Heart right ventricle (tissue), 16 donors: ENCODE results near the gene SEPHS2. TPM values are rescaled to one million over a fixed set of nuclear protein-coding genes. Genes with fewer than 3 reads are reported as not detected.

Experiments
- ATAC-seq, 8 donors: fragments of 200-7000 bp; cut with Tn5 transposase; one replicate each; pipeline ENCODE4 v1.9.1; 2020; ENCODE audit warnings: mild to moderate bottlenecking in 8 of 8, moderate library complexity in 8 of 8, moderate number of reproducible peaks in 1 of 8
- DNase-seq, 2 donors: peaks; one replicate each; pipeline ENCODE4 v3.0.0-alpha.2; 2020
- H3K27ac ChIP-seq, 10 donors: fragments of 200-600 bp; sonication (generic) in 2 of 10; one replicate each; pipeline versions ENCODE4 v1.5.0 to v1.8.0; 2020 to 2022; ENCODE audit warnings: mild to moderate bottlenecking in 3 of 10
- H3K27me3 ChIP-seq, 7 donors: fragments of 200-600 bp; one replicate each; pipeline ENCODE4 v1.8.0; 2021 to 2022; ENCODE audit warnings: mild to moderate bottlenecking in 2 of 7
- H3K36me3 ChIP-seq, 9 donors: fragments of 200-600 bp; sonication (generic) in 1 of 9; one replicate each; pipeline versions ENCODE4 v1.5.0 to v1.8.0; 2020 to 2022; ENCODE audit warnings: mild to moderate bottlenecking in 2 of 9
- H3K4me1 ChIP-seq, 9 donors: fragments of 200-600 bp; sonication (generic) in 1 of 9; one replicate each; pipeline versions ENCODE4 v1.5.0 to v1.8.0; 2020 to 2022; ENCODE audit warnings: mild to moderate bottlenecking in 4 of 9
- H3K4me3 ChIP-seq, 10 donors: fragments of 200-600 bp; sonication (generic) in 2 of 10; one replicate each; pipeline versions ENCODE4 v1.5.0 to v1.8.0; 2020 to 2022; ENCODE audit warnings: mild to moderate bottlenecking in 7 of 10, moderate library complexity in 2 of 10
- H3K9me3 ChIP-seq, 11 donors: fragments of 200-600 bp in 10 of 11; sonication (generic) in 2 of 11; one replicate each; pipeline versions ENCODE4 v1.5.0 to v1.8.0; 2013 to 2022; ENCODE audit warnings: mild to moderate bottlenecking in 2 of 11, control low read depth in 1 of 11, moderate library complexity in 1 of 11
- CTCF ChIP-seq, 9 donors: fragments of 200-600 bp; sonication (generic) in 2 of 9; IDR thresholded peaks; one replicate each; pipeline versions ENCODE4 v1.5.0 to v1.8.0; 2021 to 2022; ENCODE audit warnings: antibody characterized with exemption in 9 of 9, mild to moderate bottlenecking in 5 of 9, moderate library complexity in 1 of 9
- WGBS, 2 donors: extraction: QIAGEN DNeasy Blood & Tissue Kit; methylation state at CpG; one replicate each; pipeline ENCODE4 v1.1.7; 2013; ENCODE audit warnings: inconsistent platforms in 1 of 2; 5-methylcytosine and 5-hydroxymethylcytosine counted together
- intact Hi-C, 10 donors: fragments of 100-400 bp; cut with DNase I; formaldehyde crosslinking; loops; one replicate each; pipeline versions ENCODE4 v1.11.1 to v1.14.2; 2022
- polyA plus RNA-seq, 2 donors: library from polyadenylated mRNA; stranded (reverse); fragments of 200-250 nt; gene quantifications; one replicate each; pipeline ENCODE4 v1.2.3, GENCODE V29; 2013
- total RNA-seq, 10 donors: library from RNA; stranded (reverse); fragmentation: NEBNext Ultra II Directional in 3 of 10; extraction: Animal tissue kit (Norgen Biotek cat#: 25700) in 3 of 10; gene quantifications; one replicate each; pipeline versions ENCODE4 v1.2.1 to v1.2.4, GENCODE V29; 2021 to 2023
- donor health status: Arrhythmogenic right ventricular cardiomyopathy.
- donor health status: ischemic (EF 13 %, LVEDD 7.1; RV severe dilation, severe dysfunction).
- donor health status: healthy with polysubstance abuse.
- donor health status: DM: no; HTN: yes; CAD: no.
- donor health status: DM: no; HTN: no; CAD: no.
- donor health status: ischemic (EF 25% LVEDD 6.9; RV normal size, moderate dysfunction).
- donor health status: ischemic (EF 25% LVEDD 5.7; RV mildly dilated, moderate dysfunction).
- donor health status: healthy.
- donor health status: DM: yes; HTN: yes; CAD: no.
- donor health status: Ischemic cardiomyopathy.
- donor health status: ischemic (EF 35%, LVEDD 5.7; RV mildly dilated, moderate dysfunction).
- donor health status: nonischemic (EF 11% LVEDD 7.7; RV severe dilation, severe dysfunction).
- donor health status: DM: yes; HTN: yes; CAD: no.
- donor health status: PGD.
- donor health status: ischemic (EF 29% LVEDD 5.4; RV normal size, mild dysfunction).
- donor health status: nonischemic (EF 23%, LVEDD 6.1; RV moderate dilation, normal function).

SEPHS2 gene
- total and polyA plus RNA-seq, 12 donors: 17.3 to 49.3 (median 29.3) TPM

- no peaks in the 10 kb centered on the region for H3K9me3 ChIP-seq
- DNase-seq (no peak), ATAC-seq (no peak)
- no peak overlapping the region for H3K4me3 ChIP-seq
- peaks cover 0 to 3% (median 0%) of the 10 kb centered on the region in 9 donors for H3K4me1 ChIP-seq
- intact Hi-C loops: loop anchor here in 3 of 10 donors (10.0 kb wide), 3 partner anchors 47 to 197 kb away; no protein-coding TSS in a partner anchor
- 75 to 79% methylated on average over 3 of the region's 3 CpGs for WGBS, 2 donors
- TF ChIP-seq CTCF (IDR thresholded peaks at IDR 0.05): no peak
- H3K27me3 ChIP-seq: no peaks in the 10 kb centered on the region
- no peak overlapping the region for H3K27ac ChIP-seq
- peaks cover 0 to 3% (median 0%) of the 10 kb centered on the region in 9 donors for H3K36me3 ChIP-seq
These were observed 8.1 kb downstream of the SEPHS2 start for GRCh38 chr16:30437511-30438046.

GRCh38 chr16:30434852-30435251 lies 10.8 kb downstream of the SEPHS2 start:
- WGBS, 2 donors: 70 to 71% methylated on average over 4 of the region's 4 CpGs
- intact Hi-C loops: loop anchor here in 5 of 10 donors (5.0 to 10.0 kb wide), 5 partner anchors 50 to 200 kb away; partner anchors contain the start of gene ZNF768 (in 1 of the 5)
- no peak for TF ChIP-seq CTCF (IDR thresholded peaks at IDR 0.05)
- ATAC-seq (no peak), DNase-seq (no peak)
- H3K27ac ChIP-seq: no peak overlapping the region
- H3K4me3 ChIP-seq: no peak overlapping the region
- H3K27me3 ChIP-seq: no peaks in the 10 kb centered on the region
- no peaks in the 10 kb centered on the region for H3K36me3 ChIP-seq
- peaks cover 3 to 11% (median 6%) of the 10 kb centered on the region in 9 donors for H3K4me1 ChIP-seq
- no peaks in the 10 kb centered on the region for H3K9me3 ChIP-seq

GRCh38 chr16:30430428-30430970 lies 15.2 kb downstream of the SEPHS2 start:
- H3K27ac ChIP-seq: peak overlapping the region in 9 of 10 donors; percentile 60 to 83 (median 74)
- peak in 2 of 9 donors; percentile 18 to 52 for TF ChIP-seq CTCF (IDR thresholded peaks at IDR 0.05)
- H3K27me3 ChIP-seq: no peaks in the 10 kb centered on the region
- peak; percentile 4 to 57 (median 26) for ATAC-seq
- intact Hi-C loops: loop anchor here in 6 of 10 donors (1.0 to 10.0 kb wide), 6 partner anchors 54 to 204 kb away; partner anchors contain the start of gene ZNF768 (in 1 of the 6)
- no peaks in the 10 kb centered on the region for H3K9me3 ChIP-seq
- WGBS, 2 donors: 52 to 56% methylated on average over 19 of the region's 19 CpGs
- peak overlapping the region in 9 of 10 donors; percentile 65 to 97 (median 72) for H3K4me3 ChIP-seq
- peaks cover 3 to 33% (median 19%) of the 10 kb centered on the region in 9 donors for H3K4me1 ChIP-seq
- peak in 1 of 2 donors; percentile 24 for DNase-seq
- peaks cover 0 to 23% (median 0%) of the 10 kb centered on the region in 9 donors for H3K36me3 ChIP-seq

- H3K36me3 ChIP-seq: peaks cover 0 to 30% (median 0%) of the 10 kb centered on the region in 9 donors
- peak within 1 kb of the TSS; percentile 63 to 97 (median 72) for H3K4me3 ChIP-seq
- H3K9me3 ChIP-seq: no peaks in the 10 kb centered on the region
- 0% methylated on average over 49 of the region's 49 CpGs for WGBS, 2 donors
- peak; percentile 90 to 98 for DNase-seq
- peak; percentile 97 to 99 (median 99) for ATAC-seq
- peak; percentile 52 to 84 (median 78) for TF ChIP-seq CTCF (IDR thresholded peaks at IDR 0.05)
- H3K27ac ChIP-seq: peak within 1 kb of the TSS in 9 of 10 donors; percentile 60 to 83 (median 74)
- H3K4me1 ChIP-seq: peaks cover 3 to 33% (median 19%) of the 10 kb centered on the region in 9 donors
- no peaks in the 10 kb centered on the region for H3K27me3 ChIP-seq
- intact Hi-C loops: loop anchor here in 6 of 10 donors (1.0 to 10.0 kb wide), 7 partner anchors 55 to 315 kb away; partner anchors contain the start of genes GDPD3 (in 1 of the 6) and ZNF768 (in 1 of the 6)
These were observed 15.8 kb downstream of the SEPHS2 start, which contains the start of gene DCTPP1 for GRCh38 chr16:30429678-30430427. Gene DCTPP1 (minus strand): TSS chr16:30430030. CDS start chr16:30429980, 50 bp downstream.
